PC-9 (cell line): ENCODE data around the gene LHCGR. TPM values are rescaled to one million over a fixed set of nuclear protein-coding genes. Genes with fewer than 3 reads are reported as not detected.
"Not testable (repeated sequence)": the region's sequence is repeated elsewhere in the genome, so short reads cannot be mapped to it uniquely, and the experiment has no call there.

Experiments used
- BruUV-seq: library from RNA; stranded (reverse); fragments of 400-500 nt; replicated peaks from 2 replicates; lab custom pipeline; 2021; lab: Mats Ljungman, UMichigan
- CTCF ChIA-PET: fragments of 300-600 bp; sonication (Branson Sonifier 250); formaldehyde crosslinking; loops from one replicate; lab custom pipeline; 2022; ENCODE audit warnings: antibody characterized with exemption; lab: Charles Lee
- POLR2A ChIA-PET: fragments of 300-600 bp; sonication (Branson Sonifier 250); formaldehyde crosslinking; loops from one replicate; lab custom pipeline; 2022; ENCODE audit warnings: antibody characterized with exemption; ENCODE audit not compliant: unreplicated experiment; lab: Charles Lee
- DNase-seq, 2 experiments: peaks; one replicate each; pipeline versions ENCODE4 v3.0.0 to v3.0.0-alpha.2; 2015 to 2022; ENCODE audit warnings: mixed read lengths in 1 of 2
- H2AFZ ChIP-seq: fragments of 200-600 bp; sonication (generic); 2 replicates; pipeline ENCODE4 v1.8.1; 2017; ENCODE audit warnings: antibody characterized with exemption
- H3F3A ChIP-seq: fragments of 200-600 bp; sonication (generic); 2 replicates; pipeline ENCODE4 v1.8.1; 2017; ENCODE audit warnings: antibody characterized with exemption, mild to moderate bottlenecking, low read depth; ENCODE audit not compliant: insufficient read depth
- H3K27ac ChIP-seq: fragments of 200-600 bp; sonication (generic); 2 replicates; pipeline ENCODE4 v1.6.1; 2016; ENCODE audit warnings: mixed run types
- H3K27me3 ChIP-seq: fragments of 200-600 bp; sonication (generic); 2 replicates; pipeline ENCODE4 v1.6.1; 2016; ENCODE audit warnings: low read depth, mixed run types; ENCODE audit not compliant: insufficient read depth
- H3K36me3 ChIP-seq: fragments of 200-600 bp; sonication (generic); 2 replicates; pipeline ENCODE4 v1.6.1; 2016; ENCODE audit warnings: low read depth, mixed run types
- H3K4me1 ChIP-seq: fragments of 200-600 bp; sonication (generic); replicated peaks from 2 replicates; pipeline ENCODE4 v1.6.1; 2016; ENCODE audit warnings: mixed run types; ENCODE audit not compliant: insufficient read depth
- H3K4me2 ChIP-seq: fragments of 200-600 bp; sonication (generic); 2 replicates; pipeline ENCODE4 v1.6.1; 2017; ENCODE audit warnings: mixed run types
- H3K4me3 ChIP-seq: fragments of 200-600 bp; sonication (generic); 2 replicates; pipeline ENCODE4 v1.6.1; 2016; ENCODE audit warnings: mixed run types
- H3K79me2 ChIP-seq: fragments of 200-600 bp; sonication (generic); 2 replicates; pipeline ENCODE4 v1.6.1; 2017; ENCODE audit warnings: low read depth, mixed run types
- H3K9me2 ChIP-seq: fragments of 200-600 bp; sonication (generic); 2 replicates; pipeline ENCODE4 v1.8.1; 2017; ENCODE audit warnings: mild to moderate bottlenecking; ENCODE audit not compliant: insufficient read depth
- H3K9me3 ChIP-seq: fragments of 200-600 bp; sonication (generic); 2 replicates; pipeline ENCODE4 v1.8.1; 2016; ENCODE audit warnings: low read depth; ENCODE audit not compliant: insufficient read depth
- H4K20me1 ChIP-seq: fragments of 200-600 bp; sonication (generic); 2 replicates; pipeline ENCODE4 v1.8.1; 2017; ENCODE audit not compliant: insufficient read depth
- EZH2 ChIP-seq: fragments of 200-600 bp; sonication (generic); IDR thresholded peaks from 2 replicates; pipeline ENCODE4 v1.8.0; 2017; ENCODE audit warnings: antibody characterized with exemption, low read depth
- intact Hi-C: fragments of 100-400 bp; cut with micrococcal nuclease; formaldehyde crosslinking; loops from one replicate; pipeline ENCODE4 v1.10.0; 2022; ENCODE audit not compliant: unreplicated experiment
- total RNA-seq: library from RNA; stranded (reverse); gene quantifications from 2 replicates; pipeline ENCODE4 v1.2.3, GENCODE V29; 2021
- TF ChIP-seq, protein P1 (sequence below): fragments of 200-600 bp; sonication (generic); conservative IDR thresholded peaks from 2 replicates; pipeline ENCODE4 v1.6.1; 2017; ENCODE audit warnings: mixed run types, antibody characterized with exemption, mild to moderate bottlenecking, moderate library complexity

The LHCGR gene
- total RNA-seq, 1 experiment from 2014 or later, result not detected

DNA sequence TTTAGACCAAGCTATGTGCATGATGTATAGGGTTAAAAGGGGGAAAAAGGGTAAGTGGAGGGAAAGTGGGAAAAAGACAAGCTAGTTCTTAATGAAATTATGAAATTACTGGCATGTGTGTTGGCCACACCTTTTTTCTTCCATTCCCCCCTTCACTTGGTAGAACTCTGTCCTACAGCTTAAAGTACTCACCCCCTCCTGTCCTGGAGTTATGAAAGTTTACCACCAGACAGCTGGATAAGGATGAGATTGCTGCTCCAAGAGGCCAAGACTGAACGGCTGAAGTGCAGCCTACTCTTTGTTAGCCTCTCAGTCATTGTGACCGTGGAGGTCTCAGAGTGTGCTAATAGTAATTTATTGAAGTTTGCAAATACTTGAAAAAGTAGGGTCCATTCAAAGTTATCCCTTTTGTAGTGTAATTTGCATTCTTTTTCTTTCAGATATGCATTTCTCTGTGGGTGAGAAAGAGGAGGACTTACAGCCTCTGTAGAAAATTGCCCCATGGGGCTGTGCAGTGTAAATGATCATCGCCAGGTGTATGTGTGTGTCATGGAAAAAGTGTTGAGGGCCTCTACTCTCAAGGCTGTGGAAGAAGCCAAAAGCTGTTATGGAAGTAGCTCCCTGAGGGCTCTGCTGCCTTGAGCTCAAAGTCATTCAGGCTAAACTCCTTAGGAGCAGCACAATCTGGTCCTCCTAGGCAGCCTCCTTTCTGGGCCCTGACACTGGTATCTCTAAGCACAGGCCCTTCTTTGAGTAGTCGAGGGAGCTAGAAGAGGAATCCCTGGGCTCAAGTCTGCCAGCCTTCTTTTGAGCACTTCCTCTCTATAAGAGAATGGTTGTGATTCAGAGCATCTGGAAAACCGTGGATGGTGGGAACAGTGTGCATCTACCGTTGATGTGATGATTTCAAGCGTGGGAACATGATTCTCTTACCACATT is 46.2 kb downstream of the LHCGR start:
- Histone ChIP-seq H3K36me3 (no peaks in the 10 kb centered on the region), H3K27ac (no peak overlapping the region), H3K9me2 (no peaks in the 10 kb centered on the region), H3K4me1 (no peaks in the 10 kb centered on the region), H4K20me1 (no peaks in the 10 kb centered on the region), H3K4me3 (no peak overlapping the region), H3K79me2 (no peaks in the 10 kb centered on the region), H3K9me3 (no peaks in the 10 kb centered on the region), H3K4me2 (no peak overlapping the region), H3F3A (no peaks in the 10 kb centered on the region), H2AFZ (no peak overlapping the region), H3K27me3 (no peaks in the 10 kb centered on the region)
- no TSS peak for BruUV-seq
- ChIA-PET CTCF (no interaction called here), POLR2A (interaction anchor here (0.7 kb wide), 1 partner anchor 383 kb away, joined by 5 read pairs; no protein-coding TSS in a partner anchor)
- intact Hi-C loops, result no loop called here
- no peak for DNase-seq
- TF ChIP-seq, protein P1, sequence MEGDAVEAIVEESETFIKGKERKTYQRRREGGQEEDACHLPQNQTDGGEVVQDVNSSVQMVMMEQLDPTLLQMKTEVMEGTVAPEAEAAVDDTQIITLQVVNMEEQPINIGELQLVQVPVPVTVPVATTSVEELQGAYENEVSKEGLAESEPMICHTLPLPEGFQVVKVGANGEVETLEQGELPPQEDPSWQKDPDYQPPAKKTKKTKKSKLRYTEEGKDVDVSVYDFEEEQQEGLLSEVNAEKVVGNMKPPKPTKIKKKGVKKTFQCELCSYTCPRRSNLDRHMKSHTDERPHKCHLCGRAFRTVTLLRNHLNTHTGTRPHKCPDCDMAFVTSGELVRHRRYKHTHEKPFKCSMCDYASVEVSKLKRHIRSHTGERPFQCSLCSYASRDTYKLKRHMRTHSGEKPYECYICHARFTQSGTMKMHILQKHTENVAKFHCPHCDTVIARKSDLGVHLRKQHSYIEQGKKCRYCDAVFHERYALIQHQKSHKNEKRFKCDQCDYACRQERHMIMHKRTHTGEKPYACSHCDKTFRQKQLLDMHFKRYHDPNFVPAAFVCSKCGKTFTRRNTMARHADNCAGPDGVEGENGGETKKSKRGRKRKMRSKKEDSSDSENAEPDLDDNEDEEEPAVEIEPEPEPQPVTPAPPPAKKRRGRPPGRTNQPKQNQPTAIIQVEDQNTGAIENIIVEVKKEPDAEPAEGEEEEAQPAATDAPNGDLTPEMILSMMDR, result no peak
- TF ChIP-seq EZH2, result no peak

DNA sequence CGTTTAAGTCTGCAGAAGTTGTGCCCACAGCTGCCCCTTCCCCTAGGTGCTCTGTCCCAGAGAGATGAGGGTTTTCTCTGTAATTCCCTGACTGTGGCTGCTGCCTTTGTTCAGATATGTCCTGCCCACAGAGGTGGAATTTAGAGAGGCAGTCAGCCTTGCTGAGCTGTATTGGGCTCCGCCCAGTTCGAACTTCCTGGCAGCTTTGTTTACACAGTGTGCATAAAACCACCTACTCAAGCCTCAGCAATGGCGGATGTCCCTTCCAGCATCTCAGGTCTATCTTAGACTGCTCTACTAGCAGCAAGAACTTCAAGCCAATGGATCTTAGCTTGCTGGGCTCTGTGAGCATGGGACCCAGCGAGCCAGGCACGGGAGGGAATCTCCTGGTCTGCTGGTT is 48.1 kb downstream of the LHCGR start:
- Histone ChIP-seq H3K9me3 (no peaks in the 10 kb centered on the region), H2AFZ (peak overlapping the region; percentile 0; the same call in 1 of the 2 replicates), H3K79me2 (no peaks in the 10 kb centered on the region), H3K4me3 (no peak overlapping the region), H4K20me1 (no peaks in the 10 kb centered on the region), H3K36me3 (no peaks in the 10 kb centered on the region), H3K4me2 (0 out of 2 replicates have a peak overlapping the region, but pooled peaks have one; percentile 1), H3K27me3 (0 out of 2 replicates have a peak, but pooled peaks cover 13% of the 10 kb centered on the region), H3K9me2 (no peaks in the 10 kb centered on the region), H3K27ac (no peak overlapping the region), H3K4me1 (no peaks in the 10 kb centered on the region), H3F3A (no peaks in the 10 kb centered on the region)
- no peak for TF ChIP-seq EZH2
- TF ChIP-seq, protein P1, result no peak
- peak in 1 of 2 experiments; percentile 57 for DNase-seq
- CTCF ChIA-PET, result no interaction called here
- intact Hi-C loops, result no loop called here
- no TSS peak for BruUV-seq
- POLR2A ChIA-PET, result interaction anchor here (0.6 to 0.7 kb wide), 2 partner anchors 14 to 29 kb away, joined by 4 read pairs; no protein-coding TSS in a partner anchor

DNA sequence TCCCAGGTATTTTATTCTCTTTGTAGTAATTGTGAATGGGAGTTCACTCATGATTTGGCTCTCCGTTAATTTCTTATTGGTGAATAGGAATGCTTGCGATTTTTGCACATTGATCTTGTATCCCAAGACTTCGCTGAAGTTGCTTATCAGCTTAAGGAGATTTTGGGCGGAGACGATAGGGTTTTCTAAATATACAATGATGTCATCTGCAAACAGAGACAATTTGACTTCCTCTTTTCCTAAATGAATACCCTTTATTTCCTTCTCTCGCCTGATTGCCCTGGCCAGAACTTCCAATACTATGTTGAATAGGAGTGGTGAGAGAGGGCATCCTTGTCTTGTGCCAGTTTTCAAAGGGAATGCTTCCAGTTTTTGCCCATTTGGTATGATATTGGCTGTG is 51.9 kb downstream of the LHCGR start:
- CTCF ChIA-PET, POLR2A ChIA-PET, H2AFZ ChIP-seq, H3K27ac ChIP-seq, H3K36me3 ChIP-seq, BruUV-seq, H4K20me1 ChIP-seq, H3F3A ChIP-seq, H3K79me2 ChIP-seq, H3K4me1 ChIP-seq, H3K4me2 ChIP-seq, H3K9me3 ChIP-seq, DNase-seq, H3K9me2 ChIP-seq, H3K4me3 ChIP-seq, intact Hi-C loops: not testable (repeated sequence)
- H3K27me3 ChIP-seq, result 0 out of 2 replicates have a peak, but pooled peaks cover 17% of the 10 kb centered on the region
